ENCODE results near the gene ERAP2. TPM values are rescaled to one million over a fixed set of nuclear protein-coding genes. Genes with fewer than 3 reads are reported as not detected.

ERAP2 gene
- total RNA-seq, 2 donors from 2014 or later, result 5.5 to 5.9 TPM

- Histone ChIP-seq H3K27ac (no peak overlapping the region), H3K4me3 (no peak overlapping the region), H3K4me1 (peaks cover 0 to 14% of the 10 kb centered on the region in 2 donors), H3K9me3 (no peaks in the 10 kb centered on the region), H3K36me3 (no peaks in the 10 kb centered on the region), H3K27me3 (no peaks in the 10 kb centered on the region)
- TF ChIP-seq CTCF (IDR thresholded peaks at IDR 0.05), result no peak
- no peak for DNase-seq (ENCODE audit: low spot score)
Observed at GRCh38 chr5:96880444-96881164, 4.3 kb downstream of the ERAP2 start.

- Histone ChIP-seq H3K27ac (no peak overlapping the region), H3K4me1 (peaks cover 0 to 10% of the 10 kb centered on the region in 2 donors), H3K9me3 (no peaks in the 10 kb centered on the region), H3K36me3 (no peaks in the 10 kb centered on the region), H3K4me3 (no peak overlapping the region), H3K27me3 (no peaks in the 10 kb centered on the region)
- DNase-seq (ENCODE audit: low spot score), result no peak
- no peak for TF ChIP-seq CTCF (IDR thresholded peaks at IDR 0.05)
Observed at GRCh38 chr5:96881511-96882115, 5.3 kb downstream of the ERAP2 start.

GRCh38 chr5:96883871-96884270 lies 7.6 kb downstream of the ERAP2 start:
- Histone ChIP-seq H3K9me3 (no peaks in the 10 kb centered on the region), H3K4me1 (peaks cover 0 to 10% of the 10 kb centered on the region in 2 donors), H3K27me3 (no peaks in the 10 kb centered on the region), H3K27ac (no peak overlapping the region), H3K4me3 (no peak overlapping the region), H3K36me3 (no peaks in the 10 kb centered on the region)
- DNase-seq (ENCODE audit: low spot score), result no peak
- no peak for TF ChIP-seq CTCF (IDR thresholded peaks at IDR 0.05)

GRCh38 chr5:96884995-96885394 lies 8.7 kb downstream of the ERAP2 start:
- DNase-seq (ENCODE audit: low spot score), result no peak
- no peak overlapping the region for H3K27ac ChIP-seq
- H3K27me3 ChIP-seq, result no peaks in the 10 kb centered on the region
- H3K4me1 ChIP-seq, result peaks cover 0 to 10% of the 10 kb centered on the region in 2 donors
- H3K36me3 ChIP-seq, result no peaks in the 10 kb centered on the region
- H3K4me3 ChIP-seq, result no peak overlapping the region
- no peaks in the 10 kb centered on the region for H3K9me3 ChIP-seq
- no peak for TF ChIP-seq CTCF (IDR thresholded peaks at IDR 0.05)

- Histone ChIP-seq H3K4me3 (no peak overlapping the region), H3K4me1 (peaks cover 0 to 10% of the 10 kb centered on the region in 2 donors), H3K27me3 (no peaks in the 10 kb centered on the region), H3K27ac (no peak overlapping the region), H3K9me3 (no peaks in the 10 kb centered on the region), H3K36me3 (no peaks in the 10 kb centered on the region)
- no peak for DNase-seq (ENCODE audit: low spot score)
- no peak for TF ChIP-seq CTCF (IDR thresholded peaks at IDR 0.05)
Observed at GRCh38 chr5:96885518-96886338, 9.4 kb downstream of the ERAP2 start.

Measured in right atrium auricular region (tissue), 2 donors.